Islet precursor cell (in vitro differentiated cells): ENCODE measurements around the gene FOXQ1.
"Not testable (repeated sequence)": the region's sequence is repeated elsewhere in the genome, so short reads cannot be mapped to it uniquely, and the experiment has no call there.

ENCODE experiments used
- DNase-seq: peaks from one replicate; pipeline ENCODE4 v3.0.0-alpha.2; 2018

The FOXQ1 gene

GRCh38 chr6:1322696-1323219, 10.9 kb downstream of the FOXQ1 start:
- no peak for DNase-seq

GRCh38 chr6:1324936-1325335, 13.0 kb downstream of the FOXQ1 start:
- DNase-seq: no peak

GRCh38 chr6:1325461-1326309, 13.8 kb downstream of the FOXQ1 start:
- DNase-seq: peak; percentile 66

GRCh38 chr6:1326535-1327121, 14.7 kb downstream of the FOXQ1 start:
- DNase-seq: no peak

- no peak for DNase-seq
Observed at GRCh38 chr6:1327630-1328029, 15.7 kb downstream of the FOXQ1 start.

GRCh38 chr6:1328129-1328800, 16.4 kb downstream of the FOXQ1 start:
- no peak for DNase-seq

- no peak for DNase-seq
Observed at GRCh38 chr6:1329708-1330107, 17.8 kb downstream of the FOXQ1 start.

- peak; percentile 69 for DNase-seq
Observed at GRCh38 chr6:1334684-1335083, 22.8 kb downstream of the FOXQ1 start.

GRCh38 chr6:1335367-1336037, 23.6 kb downstream of the FOXQ1 start:
- DNase-seq: peak; percentile 97

GRCh38 chr6:1336246-1336843, 24.4 kb downstream of the FOXQ1 start:
- DNase-seq: peak; percentile 88

- no peak for DNase-seq
Observed at GRCh38 chr6:1337791-1338190, 25.9 kb downstream of the FOXQ1 start.

- no peak for DNase-seq
Observed at GRCh38 chr6:1346101-1346500, 34.2 kb downstream of the FOXQ1 start.

- DNase-seq: no peak
Observed at GRCh38 chr6:1346558-1347091, 34.7 kb downstream of the FOXQ1 start.

GRCh38 chr6:1347161-1347560, 35.3 kb downstream of the FOXQ1 start:
- no peak for DNase-seq

GRCh38 chr6:1348675-1349074, 36.8 kb downstream of the FOXQ1 start:
- DNase-seq: no peak

- DNase-seq: no peak
Observed at GRCh38 chr6:1349655-1350054, 37.8 kb downstream of the FOXQ1 start.

- DNase-seq: no peak
Observed at GRCh38 chr6:1351381-1352008, 39.6 kb downstream of the FOXQ1 start.

- DNase-seq: not testable (repeated sequence)
Observed at GRCh38 chr6:1355068-1355467, 43.2 kb downstream of the FOXQ1 start.

GRCh38 chr6:1361717-1362116, 49.8 kb downstream of the FOXQ1 start:
- DNase-seq: not testable (repeated sequence)

- DNase-seq: no peak
Observed at GRCh38 chr6:1362643-1363042, 50.7 kb downstream of the FOXQ1 start.

GRCh38 chr6:1363298-1363697, 51.4 kb downstream of the FOXQ1 start:
- no peak for DNase-seq
